Sigmoid colon (tissue), 7 donors: ENCODE results near the gene NXN. TPM values are rescaled to one million over a fixed set of nuclear protein-coding genes. Genes with fewer than 3 reads are reported as not detected.
A peak's percentile ranks its signal among the peaks of the same experiment; 100 is the strongest.
"Not testable (repeated sequence)": the region's sequence is repeated elsewhere in the genome, so short reads cannot be mapped to it uniquely, and the experiment has no call there.

Source experiments
- DNase-seq: peaks from one replicate; pipeline ENCODE4 v3.0.0-alpha.2; 2019
- H3K27ac ChIP-seq, 4 donors: fragments of 200-600 bp; sonication (generic); one replicate each; pipeline ENCODE4 v1.5.1; 2016 to 2019; ENCODE audit warnings: mild to moderate bottlenecking in 1 of 4
- H3K27me3 ChIP-seq, 3 donors: fragments of 200-600 bp; sonication (generic); one replicate each; pipeline ENCODE4 v1.5.1; 2019; ENCODE audit warnings: mild to moderate bottlenecking in 1 of 3
- H3K36me3 ChIP-seq, 4 donors: fragments of 200-600 bp; sonication (generic); one replicate each; pipeline ENCODE4 v1.5.1; 2016 to 2019
- H3K4me1 ChIP-seq, 4 donors: fragments of 200-600 bp; sonication (generic); one replicate each; pipeline ENCODE4 v1.5.1; 2017 to 2019
- H3K4me3 ChIP-seq, 4 donors: fragments of 200-600 bp; sonication (generic); one replicate each; pipeline ENCODE4 v1.5.1; 2017 to 2019; ENCODE audit warnings: mild to moderate bottlenecking in 2 of 4, moderate library complexity in 1 of 4
- H3K9me3 ChIP-seq, 4 donors: fragments of 200-600 bp in 3 of 4; sonication (generic) in 3 of 4; one replicate each; pipeline versions ENCODE4 v1.5.1 to v1.6.1; 2013 to 2019
- EP300 ChIP-seq, 4 donors: sonication (generic); formaldehyde crosslinking; IDR thresholded peaks; one replicate each; pipeline ENCODE4 v1.6.1; 2017; ENCODE audit warnings: antibody characterized with exemption in 4 of 4
- POLR2A ChIP-seq, 2 donors: fragments of 450-650 bp; IDR thresholded peaks; one replicate each; pipeline ENCODE4 v1.6.1; 2016; ENCODE audit warnings: antibody characterized with exemption in 2 of 2, mild to moderate bottlenecking in 2 of 2, moderate library complexity in 2 of 2
- POLR2AphosphoS5 ChIP-seq, 4 donors: sonication (generic); formaldehyde crosslinking; IDR thresholded peaks; one replicate each; pipeline ENCODE4 v1.6.1; 2017; ENCODE audit warnings: antibody characterized with exemption in 4 of 4
- whole genome bisulfite sequencing, 2 donors: extraction: QIAGEN DNeasy Blood & Tissue Kit; methylation state at CpG; one replicate each; pipeline ENCODE4 v1.1.7; 2013; 5-methylcytosine and 5-hydroxymethylcytosine counted together
- intact Hi-C: fragments of 100-400 bp; cut with DNase I; formaldehyde crosslinking; loops from one replicate; pipeline ENCODE4 v1.15.1; 2023
- polyA plus RNA-seq, 3 donors: library from polyadenylated mRNA; stranded (reverse); fragments of 200-250 nt; gene quantifications; one replicate each; pipeline ENCODE4 v1.2.3, GENCODE V29; 2013
- total RNA-seq, 4 donors: library from RNA; depleted of rRNA; stranded (reverse); fragments of >200 nt; gene quantifications; one replicate each; pipeline ENCODE4 v1.1.0, GENCODE V29; 2016
- TF ChIP-seq, protein P1 (sequence below), 4 experiments: fragments of 450-650 bp in 3 of 4; fragments of 200-600 bp in 1 of 4; IDR thresholded peaks; one replicate each; pipeline ENCODE4 v1.5.1; 2016 to 2019; ENCODE audit warnings: antibody characterized with exemption in 4 of 4, mild to moderate bottlenecking in 3 of 4, moderate library complexity in 2 of 4
- donor health status: healthy with polysubstance abuse.
- donor health status: Bipolar disorder and iron deficiency.
- donor health status: healthy.

The NXN gene
- total and polyA plus RNA-seq, 7 donors = 1.4 to 75.9 (median 50.4) TPM

DNA sequence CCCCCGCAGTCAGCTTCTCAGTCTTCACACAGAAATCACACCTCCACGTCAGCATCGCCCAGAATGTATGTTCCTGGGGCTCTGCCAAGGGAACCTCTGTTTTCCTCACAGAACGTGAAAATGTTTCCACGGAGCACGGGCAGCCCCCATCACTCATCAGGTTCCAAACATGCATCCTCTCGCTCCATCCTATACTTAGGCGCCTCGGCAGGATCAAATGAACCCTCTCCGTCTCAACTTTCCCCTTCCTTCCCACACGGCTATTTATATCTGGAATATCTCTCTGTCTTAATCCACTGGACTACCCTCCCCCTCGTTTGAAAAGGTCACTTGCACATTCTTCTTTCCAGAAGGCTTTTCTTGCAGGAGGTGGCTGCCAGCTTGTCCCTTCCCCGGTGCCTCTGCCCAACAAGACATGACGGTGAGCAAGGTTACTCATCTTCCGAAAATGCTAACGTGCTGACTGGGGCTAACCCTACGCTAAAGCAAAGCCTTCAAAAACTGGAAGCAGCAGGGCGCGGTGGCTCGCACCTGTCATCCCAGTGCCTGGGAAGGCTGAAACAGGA lies 21.6 kb downstream of the NXN start:
- peak overlapping the region; percentile 80 to 93 (median 88) for H3K27ac ChIP-seq
- H3K36me3 ChIP-seq = no peaks in the 10 kb centered on the region
- no peaks in the 10 kb centered on the region for H3K9me3 ChIP-seq
- peak in 3 of 4 donors; percentile 49 to 69 (median 58) for TF ChIP-seq POLR2AphosphoS5 (IDR thresholded peaks at IDR 0.05)
- TF ChIP-seq, protein P1, sequence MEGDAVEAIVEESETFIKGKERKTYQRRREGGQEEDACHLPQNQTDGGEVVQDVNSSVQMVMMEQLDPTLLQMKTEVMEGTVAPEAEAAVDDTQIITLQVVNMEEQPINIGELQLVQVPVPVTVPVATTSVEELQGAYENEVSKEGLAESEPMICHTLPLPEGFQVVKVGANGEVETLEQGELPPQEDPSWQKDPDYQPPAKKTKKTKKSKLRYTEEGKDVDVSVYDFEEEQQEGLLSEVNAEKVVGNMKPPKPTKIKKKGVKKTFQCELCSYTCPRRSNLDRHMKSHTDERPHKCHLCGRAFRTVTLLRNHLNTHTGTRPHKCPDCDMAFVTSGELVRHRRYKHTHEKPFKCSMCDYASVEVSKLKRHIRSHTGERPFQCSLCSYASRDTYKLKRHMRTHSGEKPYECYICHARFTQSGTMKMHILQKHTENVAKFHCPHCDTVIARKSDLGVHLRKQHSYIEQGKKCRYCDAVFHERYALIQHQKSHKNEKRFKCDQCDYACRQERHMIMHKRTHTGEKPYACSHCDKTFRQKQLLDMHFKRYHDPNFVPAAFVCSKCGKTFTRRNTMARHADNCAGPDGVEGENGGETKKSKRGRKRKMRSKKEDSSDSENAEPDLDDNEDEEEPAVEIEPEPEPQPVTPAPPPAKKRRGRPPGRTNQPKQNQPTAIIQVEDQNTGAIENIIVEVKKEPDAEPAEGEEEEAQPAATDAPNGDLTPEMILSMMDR (IDR thresholded peaks at IDR 0.05) = no peak
- peak in 2 of 4 donors; percentile 23 to 47 for TF ChIP-seq EP300 (IDR thresholded peaks at IDR 0.05)
- H3K27me3 ChIP-seq = no peaks in the 10 kb centered on the region
- no peak overlapping the region for H3K4me3 ChIP-seq
- intact Hi-C loops = loop anchor here (5.0 kb wide), 1 partner anchor 111 kb away; no protein-coding TSS in a partner anchor
- peaks cover 0 to 63% (median 46%) of the 10 kb centered on the region in 4 donors for H3K4me1 ChIP-seq
- no peak for DNase-seq
- WGBS, 2 donors = 79 to 85% methylated on average over 20 of the region's 20 CpGs

DNA sequence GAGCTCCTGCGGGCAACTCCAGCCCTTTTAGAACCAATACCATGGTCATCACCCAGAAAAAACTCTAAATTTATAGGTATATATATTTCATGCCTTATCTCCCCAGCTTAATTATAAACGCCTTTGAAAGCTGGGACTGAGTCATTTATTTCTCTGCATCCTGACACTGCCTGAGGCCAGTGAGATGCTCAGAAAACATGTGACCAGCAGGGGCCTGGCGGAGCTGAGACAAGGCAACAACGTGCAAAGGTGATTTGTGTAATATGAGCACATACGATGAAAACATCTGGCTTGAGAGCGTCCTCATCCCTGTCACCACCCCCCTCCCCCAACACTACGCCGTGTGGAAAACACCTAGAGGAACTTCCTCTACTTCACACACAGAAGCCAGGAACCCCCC lies 22.7 kb downstream of the NXN start:
- no peak overlapping the region for H3K4me3 ChIP-seq
- peak in 1 of 4 donors; percentile 83 for TF ChIP-seq EP300 (IDR thresholded peaks at IDR 0.05)
- TF ChIP-seq POLR2A (IDR thresholded peaks at IDR 0.05) = no peak
- peak; percentile 15 to 80 (median 37) for TF ChIP-seq POLR2AphosphoS5 (IDR thresholded peaks at IDR 0.05)
- TF ChIP-seq, protein P1 (IDR thresholded peaks at IDR 0.05) = peak in 1 of 4 experiments; percentile 16
- peak overlapping the region; percentile 80 to 93 (median 88) for H3K27ac ChIP-seq
- WGBS, 2 donors = 65 to 66% methylated on average over 8 of the region's 8 CpGs
- no peaks in the 10 kb centered on the region for H3K27me3 ChIP-seq
- peaks cover 0 to 60% (median 43%) of the 10 kb centered on the region in 4 donors for H3K4me1 ChIP-seq
- intact Hi-C loops = loop anchor here (5.0 kb wide), 1 partner anchor 110 kb away; no protein-coding TSS in a partner anchor
- H3K9me3 ChIP-seq = no peaks in the 10 kb centered on the region
- DNase-seq = no peak
- H3K36me3 ChIP-seq = no peaks in the 10 kb centered on the region

DNA sequence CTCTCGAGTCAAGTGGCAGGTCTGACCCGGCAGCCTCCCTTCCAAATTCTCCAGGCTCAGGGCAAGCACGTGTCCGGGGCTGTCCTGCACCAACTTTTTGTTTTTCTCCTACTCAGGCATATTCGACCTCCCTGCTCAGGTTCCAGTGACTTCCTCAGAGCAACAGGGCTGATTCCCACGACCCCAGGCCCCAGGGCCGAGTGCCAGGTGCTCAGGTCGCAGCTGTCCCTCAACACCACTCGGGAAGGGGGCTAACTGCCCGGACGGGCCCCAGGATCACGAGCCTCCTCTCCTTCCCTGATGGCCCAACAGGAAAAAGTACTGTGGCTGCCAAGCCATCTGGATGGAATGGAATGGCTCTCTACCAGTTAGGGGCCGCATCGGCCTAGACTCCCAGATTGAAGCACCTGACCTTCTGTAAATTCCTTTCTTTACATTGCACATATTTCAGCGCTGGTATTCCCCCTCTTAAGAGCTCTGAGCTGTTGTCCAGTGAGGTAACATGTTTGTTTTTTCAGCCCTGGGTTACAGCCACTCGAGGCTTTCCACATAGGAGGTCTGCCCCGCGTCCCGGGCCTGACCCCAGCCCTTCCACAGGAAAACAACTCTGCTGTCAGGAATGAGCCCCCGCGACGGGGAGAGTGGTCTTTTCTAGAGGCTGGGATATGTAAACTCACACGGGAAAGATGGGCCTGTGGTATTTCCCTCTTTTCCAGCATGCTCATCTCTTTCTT lies 25.0 kb downstream of the NXN start:
- no peak overlapping the region for H3K4me3 ChIP-seq
- TF ChIP-seq POLR2AphosphoS5 (IDR thresholded peaks at IDR 0.05) (peak in 3 of 4 donors; percentile 22 to 54 (median 32)), EP300 (IDR thresholded peaks at IDR 0.05) (peak in 1 of 4 donors; percentile 43), POLR2A (IDR thresholded peaks at IDR 0.05) (no peak)
- TF ChIP-seq, protein P1 (IDR thresholded peaks at IDR 0.05) = no peak
- peak overlapping the region; percentile 80 to 93 (median 88) for H3K27ac ChIP-seq
- no peaks in the 10 kb centered on the region for H3K36me3 ChIP-seq
- 50 to 56% methylated on average over 23 of the region's 23 CpGs for WGBS, 2 donors
- H3K4me1 ChIP-seq = peaks cover 0 to 74% (median 65%) of the 10 kb centered on the region in 4 donors
- DNase-seq = no peak
- intact Hi-C loops = loop anchor here (5.0 kb wide), 2 partner anchors 67 to 107 kb away; no protein-coding TSS in a partner anchor
- no peaks in the 10 kb centered on the region for H3K27me3 ChIP-seq
- H3K9me3 ChIP-seq = no peaks in the 10 kb centered on the region

DNA sequence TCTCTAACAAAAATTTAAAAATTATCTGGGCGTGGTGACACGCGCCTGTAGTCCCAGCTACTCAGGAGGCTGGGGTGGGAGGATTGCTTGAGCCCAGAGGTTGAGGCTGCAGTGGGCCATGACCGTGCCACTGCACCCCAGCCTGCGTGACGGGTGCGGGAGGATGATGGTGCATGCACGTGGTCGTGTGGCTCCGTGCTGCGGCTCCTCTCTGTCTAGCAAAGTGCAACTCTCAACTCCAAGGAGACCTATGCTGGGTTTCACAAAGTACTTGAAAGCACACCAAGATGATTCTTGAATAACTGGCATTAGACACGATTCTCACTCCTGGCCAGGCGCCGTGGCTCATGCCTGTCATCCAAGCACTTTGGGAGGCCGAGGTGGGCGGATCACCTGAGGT lies 25.8 kb downstream of the NXN start:
- TF ChIP-seq POLR2AphosphoS5 (IDR thresholded peaks at IDR 0.05) = no peak
- TF ChIP-seq, protein P1 (IDR thresholded peaks at IDR 0.05) = no peak
- TF ChIP-seq POLR2A (IDR thresholded peaks at IDR 0.05) = no peak
- TF ChIP-seq EP300 (IDR thresholded peaks at IDR 0.05) = no peak
- no peak for DNase-seq
- Histone ChIP-seq H3K27ac (peak overlapping the region; percentile 80 to 93 (median 88)), H3K27me3 (no peaks in the 10 kb centered on the region), H3K9me3 (no peaks in the 10 kb centered on the region), H3K4me3 (no peak overlapping the region), H3K4me1 (peaks cover 0 to 70% (median 61%) of the 10 kb centered on the region in 4 donors), H3K36me3 (no peaks in the 10 kb centered on the region)
- intact Hi-C loops = loop anchor here (5.0 kb wide), 1 partner anchor 66 kb away; no protein-coding TSS in a partner anchor
- WGBS, 2 donors = 88 to 92% methylated on average over 16 of the region's 16 CpGs

DNA sequence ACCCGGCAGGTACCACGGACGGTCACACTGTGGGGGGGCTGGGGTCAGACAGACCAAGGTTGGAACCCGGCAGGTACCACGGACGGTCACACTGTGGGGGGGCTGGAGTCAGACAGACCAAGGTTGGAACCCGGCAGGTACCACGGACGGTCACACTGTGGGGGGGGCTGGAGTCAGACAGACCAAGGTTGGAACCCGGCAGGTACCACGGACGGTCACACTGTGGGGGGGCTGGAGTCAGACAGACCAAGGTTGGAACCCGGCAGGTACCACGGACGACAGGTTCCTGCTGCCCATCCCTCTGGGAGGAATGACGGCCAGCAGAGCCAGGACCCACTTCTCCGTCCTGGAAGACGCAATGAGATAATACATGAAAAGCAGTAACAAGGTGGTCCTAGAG lies 27.0 kb downstream of the NXN start:
- H3K9me3 ChIP-seq, H3K27me3 ChIP-seq, DNase-seq, H3K36me3 ChIP-seq, H3K4me3 ChIP-seq: not testable (repeated sequence)
- intact Hi-C loops = loop anchor here (5.0 kb wide), 1 partner anchor 65 kb away; no protein-coding TSS in a partner anchor
- WGBS, 2 donors = 88 to 95% methylated on average over 15 to 18 of the region's 18 CpGs
- peak overlapping the region; percentile 25 to 93 (median 86) for H3K27ac ChIP-seq
- H3K4me1 ChIP-seq = peaks cover 0 to 68% (median 53%) of the 10 kb centered on the region in 4 donors
